ENCODE measurements around the gene OSBP. TPM values are rescaled to one million over a fixed set of nuclear protein-coding genes. Genes with fewer than 3 reads are reported as not detected.

OSBP gene
- total and polyA plus RNA-seq, 11 donors, result 12.0 to 48.3 (median 32.3) TPM

GRCh38 chr11:59607703-59608454 lies 7.7 kb downstream of the OSBP start:
- Histone ChIP-seq H3K36me3 (peaks cover 0 to 80% (median 77%) of the 10 kb centered on the region in 9 donors), H3K4me1 (peaks cover 0 to 50% (median 28%) of the 10 kb centered on the region in 12 donors), H3K9me3 (no peaks in the 10 kb centered on the region), H3K27me3 (no peaks in the 10 kb centered on the region), H3K4me3 (no peak overlapping the region), H3K27ac (no peak overlapping the region)
- intact Hi-C loops (cut with DNase I), result loop anchor here in 2 of 10 donors (10.0 kb wide), 1 partner anchor 47 kb away; no protein-coding TSS in a partner anchor
- ATAC-seq, result no peak
- WGBS, 4 donors, result 94 to 96% (median 95%) methylated on average over 6 of the region's 6 CpGs
- TF ChIP-seq POLR2A (IDR thresholded peaks at IDR 0.05), result no peak
- no peak for TF ChIP-seq CTCF (IDR thresholded peaks at IDR 0.05)
- DNase-seq, result no peak

- TF ChIP-seq POLR2A (IDR thresholded peaks at IDR 0.05) (no peak), CTCF (IDR thresholded peaks at IDR 0.05) (no peak)
- 87 to 96% (median 94%) methylated on average over 6 of the region's 6 CpGs for WGBS, 4 donors
- intact Hi-C loops (cut with DNase I), result loop anchor here in 3 of 10 donors (5.0 to 10.0 kb wide), 2 partner anchors 40 to 52 kb away; no protein-coding TSS in a partner anchor
These were observed 13.1 kb downstream of the OSBP start for GRCh38 chr11:59602432-59602831.

GRCh38 chr11:59601788-59602187 lies 13.8 kb downstream of the OSBP start:
- TF ChIP-seq CTCF (IDR thresholded peaks at IDR 0.05), result no peak
- ATAC-seq (no peak), DNase-seq (no peak)
- Histone ChIP-seq H3K4me1 (peaks cover 0 to 3% (median 0%) of the 10 kb centered on the region in 12 donors), H3K36me3 (peaks cover 0 to 100% (median 98%) of the 10 kb centered on the region in 9 donors), H3K9me3 (no peaks in the 10 kb centered on the region), H3K4me3 (no peak overlapping the region), H3K27ac (no peak overlapping the region), H3K27me3 (no peaks in the 10 kb centered on the region)
- intact Hi-C loops (cut with DNase I), result loop anchor here in 3 of 10 donors (5.0 to 10.0 kb wide), 2 partner anchors 41 to 53 kb away; no protein-coding TSS in a partner anchor
- 89 to 92% (median 90%) methylated on average over 4 of the region's 4 CpGs for WGBS, 4 donors

More at GRCh38 chr11:59602432-59602831, 13.1 kb downstream of the OSBP start:
- Histone ChIP-seq H3K27ac (no peak overlapping the region), H3K4me1 (peaks cover 0 to 6% (median 0%) of the 10 kb centered on the region in 12 donors), H3K9me3 (no peaks in the 10 kb centered on the region), H3K27me3 (no peaks in the 10 kb centered on the region), H3K36me3 (peaks cover 0 to 100% (median 98%) of the 10 kb centered on the region in 9 donors), H3K4me3 (no peak overlapping the region)
- no peak for DNase-seq
- no peak for ATAC-seq

- no peak for TF ChIP-seq CTCF (IDR thresholded peaks at IDR 0.05)
- no peak for TF ChIP-seq POLR2A (IDR thresholded peaks at IDR 0.05)
- H3K4me3 ChIP-seq, result no peak overlapping the region
- ATAC-seq (no peak), DNase-seq (no peak)
- intact Hi-C loops (cut with DNase I), result loop anchor here in 3 of 10 donors (5.0 to 10.0 kb wide), 2 partner anchors 42 to 54 kb away; no protein-coding TSS in a partner anchor
- no peaks in the 10 kb centered on the region for H3K27me3 ChIP-seq
- peaks cover 0 to 3% (median 0%) of the 10 kb centered on the region in 12 donors for H3K4me1 ChIP-seq
- WGBS, 4 donors, result 80 to 85% (median 83%) methylated on average over 4 of the region's 4 CpGs
- H3K27ac ChIP-seq, result no peak overlapping the region
- no peaks in the 10 kb centered on the region for H3K9me3 ChIP-seq
- peaks cover 0 to 100% (median 98%) of the 10 kb centered on the region in 9 donors for H3K36me3 ChIP-seq
These were observed 14.9 kb downstream of the OSBP start for GRCh38 chr11:59600636-59601035.

Measured in heart left ventricle (tissue), 16 donors.